ENCODE results near the gene MAPKAP1.

DNA sequence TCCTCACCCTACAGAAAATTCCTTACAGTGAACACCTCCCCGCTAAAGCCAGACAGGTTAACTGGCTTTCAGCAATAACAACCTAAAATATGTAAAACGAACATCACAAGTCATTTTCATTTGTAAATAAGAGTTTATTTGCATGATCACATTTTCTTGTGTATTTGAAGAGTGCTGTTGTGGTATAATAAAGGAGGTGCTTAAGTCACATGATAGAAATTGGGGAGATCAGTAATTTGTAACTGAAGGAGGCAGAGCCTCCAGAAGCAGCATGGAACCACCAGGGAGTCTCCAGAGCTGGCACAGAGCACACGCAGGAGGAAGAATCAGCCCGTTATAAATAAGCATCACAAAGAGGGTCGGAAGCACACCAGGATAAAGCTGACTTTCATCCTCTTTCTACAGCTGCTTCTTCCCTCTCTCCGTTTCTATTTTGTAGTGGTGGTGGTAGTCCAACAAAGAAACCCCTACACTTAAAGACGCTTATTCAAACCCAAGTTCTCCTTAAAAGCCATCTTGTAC lies 210.6 kb downstream of the MAPKAP1 start:
- TF ChIP-seq, protein P1, sequence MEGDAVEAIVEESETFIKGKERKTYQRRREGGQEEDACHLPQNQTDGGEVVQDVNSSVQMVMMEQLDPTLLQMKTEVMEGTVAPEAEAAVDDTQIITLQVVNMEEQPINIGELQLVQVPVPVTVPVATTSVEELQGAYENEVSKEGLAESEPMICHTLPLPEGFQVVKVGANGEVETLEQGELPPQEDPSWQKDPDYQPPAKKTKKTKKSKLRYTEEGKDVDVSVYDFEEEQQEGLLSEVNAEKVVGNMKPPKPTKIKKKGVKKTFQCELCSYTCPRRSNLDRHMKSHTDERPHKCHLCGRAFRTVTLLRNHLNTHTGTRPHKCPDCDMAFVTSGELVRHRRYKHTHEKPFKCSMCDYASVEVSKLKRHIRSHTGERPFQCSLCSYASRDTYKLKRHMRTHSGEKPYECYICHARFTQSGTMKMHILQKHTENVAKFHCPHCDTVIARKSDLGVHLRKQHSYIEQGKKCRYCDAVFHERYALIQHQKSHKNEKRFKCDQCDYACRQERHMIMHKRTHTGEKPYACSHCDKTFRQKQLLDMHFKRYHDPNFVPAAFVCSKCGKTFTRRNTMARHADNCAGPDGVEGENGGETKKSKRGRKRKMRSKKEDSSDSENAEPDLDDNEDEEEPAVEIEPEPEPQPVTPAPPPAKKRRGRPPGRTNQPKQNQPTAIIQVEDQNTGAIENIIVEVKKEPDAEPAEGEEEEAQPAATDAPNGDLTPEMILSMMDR (conservative IDR thresholded peaks at IDR 0.05; ENCODE audit: low read length): no peak
- no peak for TF ChIP-seq EZH2phosphoT487 (IDR thresholded peaks at IDR 0.05; ENCODE audit: borderline replicate concordance, low read depth, low read length)
